Thyroid gland (tissue), 4 donors: ENCODE data around the gene HEATR5A.

Experiments used
- CTCF ChIP-seq, 6 experiments: fragments of 200-600 bp in 3 of 6; fragments of 450-650 bp in 3 of 6; sonication (generic) in 3 of 6; IDR thresholded peaks; one replicate each; pipeline ENCODE4 v1.5.1; 2016 to 2019; ENCODE audit warnings: antibody characterized with exemption in 6 of 6, mild to moderate bottlenecking in 2 of 6, inconsistent platforms in 1 of 6, moderate library complexity in 1 of 6
- POLR2A ChIP-seq, 2 donors: fragments of 450-650 bp; IDR thresholded peaks; one replicate each; pipeline ENCODE4 v1.6.1; 2017; ENCODE audit warnings: antibody characterized with exemption in 2 of 2, mild to moderate bottlenecking in 2 of 2, moderate library complexity in 1 of 2

GRCh38 chr14:31405599-31406232, 14.6 kb downstream of the HEATR5A start:
- TF ChIP-seq POLR2A (IDR thresholded peaks at IDR 0.05) (no peak), CTCF (IDR thresholded peaks at IDR 0.05) (no peak)
